ENCODE results near the gene LPIN2.
"Not testable (repeated sequence)": the region's sequence is repeated elsewhere in the genome, so short reads cannot be mapped to it uniquely, and the experiment has no call there.

The LPIN2 gene

GRCh38 chr18:3037423-3037915, 24.5 kb upstream of the LPIN2 start:
- no peaks in the 10 kb centered on the region for H3K9me3 Mint-ChIP-seq
- peak overlapping the region; percentile 49 for H3K27ac Mint-ChIP-seq
- H3K4me1 Mint-ChIP-seq = peaks cover 36% of the 10 kb centered on the region
- no peaks in the 10 kb centered on the region for H3K36me3 Mint-ChIP-seq (ENCODE audit: low read depth)
- H3K27me3 Mint-ChIP-seq (ENCODE audit: low read depth, poor library complexity) = peaks cover 3% of the 10 kb centered on the region
- DNase-seq = no peak
- TF ChIP-seq CTCF (IDR thresholded peaks at IDR 0.05) = no peak
- H3K4me3 Mint-ChIP-seq = no peak overlapping the region

- Mint-ChIP-seq H3K4me1 (peaks cover 28% of the 10 kb centered on the region), H3K27me3 (ENCODE audit: low read depth, poor library complexity) (no peaks in the 10 kb centered on the region), H3K27ac (no peak overlapping the region), H3K9me3 (no peaks in the 10 kb centered on the region), H3K4me3 (no peak overlapping the region), H3K36me3 (ENCODE audit: low read depth) (no peaks in the 10 kb centered on the region)
- no peak for DNase-seq
- TF ChIP-seq CTCF (IDR thresholded peaks at IDR 0.05) = no peak
Observed at GRCh38 chr18:3036108-3036507, 23.2 kb upstream of the LPIN2 start.

- H3K27ac Mint-ChIP-seq = no peak overlapping the region
- DNase-seq = no peak
- H3K36me3 Mint-ChIP-seq (ENCODE audit: low read depth) = no peaks in the 10 kb centered on the region
- peaks cover 29% of the 10 kb centered on the region for H3K4me1 Mint-ChIP-seq
- no peaks in the 10 kb centered on the region for H3K9me3 Mint-ChIP-seq
- no peaks in the 10 kb centered on the region for H3K27me3 Mint-ChIP-seq (ENCODE audit: low read depth, poor library complexity)
- H3K4me3 Mint-ChIP-seq = no peak overlapping the region
- no peak for TF ChIP-seq CTCF (IDR thresholded peaks at IDR 0.05)
Observed at GRCh38 chr18:3035635-3036034, 22.7 kb upstream of the LPIN2 start.

- H3K36me3 Mint-ChIP-seq (ENCODE audit: low read depth) = no peaks in the 10 kb centered on the region
- no peak overlapping the region for H3K4me3 Mint-ChIP-seq
- no peaks in the 10 kb centered on the region for H3K9me3 Mint-ChIP-seq
- no peaks in the 10 kb centered on the region for H3K27me3 Mint-ChIP-seq (ENCODE audit: low read depth, poor library complexity)
- no peak overlapping the region for H3K27ac Mint-ChIP-seq
- no peak for TF ChIP-seq CTCF (IDR thresholded peaks at IDR 0.05)
- DNase-seq = no peak
- peaks cover 44% of the 10 kb centered on the region for H3K4me1 Mint-ChIP-seq
Observed at GRCh38 chr18:3032721-3033120, 19.8 kb upstream of the LPIN2 start.

- H3K27me3 Mint-ChIP-seq (ENCODE audit: low read depth, poor library complexity) = no peaks in the 10 kb centered on the region
- no peak for DNase-seq
- H3K4me1 Mint-ChIP-seq = peaks cover 49% of the 10 kb centered on the region
- H3K36me3 Mint-ChIP-seq (ENCODE audit: low read depth) = no peaks in the 10 kb centered on the region
- H3K4me3 Mint-ChIP-seq = no peak overlapping the region
- H3K27ac Mint-ChIP-seq = peak overlapping the region; percentile 82
- TF ChIP-seq CTCF (IDR thresholded peaks at IDR 0.05) = no peak
- no peaks in the 10 kb centered on the region for H3K9me3 Mint-ChIP-seq
Observed at GRCh38 chr18:3029215-3029952, 16.4 kb upstream of the LPIN2 start.

- H3K36me3 Mint-ChIP-seq (ENCODE audit: low read depth); H3K9me3 Mint-ChIP-seq; H3K27me3 Mint-ChIP-seq (ENCODE audit: low read depth, poor library complexity); H3K4me3 Mint-ChIP-seq; DNase-seq: not testable (repeated sequence)
- Mint-ChIP-seq H3K27ac (peak overlapping the region; percentile 65), H3K4me1 (peaks cover 49% of the 10 kb centered on the region)
Observed at GRCh38 chr18:3028115-3028514, 15.2 kb upstream of the LPIN2 start.
